C4-2B (cell line): ENCODE measurements around the gene SGK2.
"Not testable (repeated sequence)": the region's sequence is repeated elsewhere in the genome, so short reads cannot be mapped to it uniquely, and the experiment has no call there.

Experiments
- CTCF ChIP-seq: fragments of 450-650 bp; conservative IDR thresholded peaks from 2 replicates; pipeline ENCODE4 v1.5.1; 2017; ENCODE audit warnings: mild to moderate bottlenecking
- ZFX ChIP-seq: fragments of 450-650 bp; IDR thresholded peaks from 2 replicates; pipeline ENCODE4 v1.6.1; 2017

GRCh38 chr20:43588526-43588925 is 29.7 kb downstream of the SGK2 start:
- TF ChIP-seq CTCF, ZFX: not testable (repeated sequence)
